CD14-positive monocyte (primary cell): ENCODE results near the gene KPRP. TPM values are rescaled to one million over a fixed set of nuclear protein-coding genes. Genes with fewer than 3 reads are reported as not detected.

Experiments
- DNase-seq, 3 donors: peaks; one replicate each; pipeline ENCODE4 v3.0.0-alpha.2; 2011 to 2022
- H2AFZ ChIP-seq: 2 replicates; pipeline ENCODE4 v1.6.0; 2012; ENCODE audit warnings: mild to moderate bottlenecking, low read depth, low read length, inconsistent platforms; ENCODE audit not compliant: insufficient read depth, poor library complexity, severe bottlenecking
- H3K27ac ChIP-seq, 2 donors: 1 replicate in 1 of 2; 2 replicates in 1 of 2; pipeline ENCODE4 v1.5.1; 2012 to 2013; ENCODE audit warnings: low read length in 2 of 2, control low read depth in 1 of 2, inconsistent platforms in 1 of 2, low read depth in 1 of 2, mild to moderate bottlenecking in 1 of 2
- H3K27me3 ChIP-seq, 2 donors: one replicate each; pipeline versions ENCODE4 v1.6.0 to v1.6.1; 2011 to 2013; ENCODE audit warnings: low read length in 2 of 2; ENCODE audit not compliant: control insufficient read depth in 2 of 2, insufficient read depth in 2 of 2
- H3K36me3 ChIP-seq, 2 donors: replicated peaks in 1 of 2; 1 replicate in 1 of 2; 2 replicates in 1 of 2; pipeline versions ENCODE4 v1.5.1 to v1.6.1; 2012 to 2013; ENCODE audit warnings: low read length in 2 of 2, control low read depth in 1 of 2, inconsistent platforms in 1 of 2, mild to moderate bottlenecking in 1 of 2; ENCODE audit not compliant: insufficient read depth in 2 of 2, control insufficient read depth in 1 of 2
- H3K4me1 ChIP-seq, 2 donors: 1 replicate in 1 of 2; 2 replicates in 1 of 2; pipeline versions ENCODE4 v1.5.1 to v1.6.1; 2012 to 2013; ENCODE audit warnings: low read length in 2 of 2, control low read depth in 1 of 2, inconsistent platforms in 1 of 2, mild to moderate bottlenecking in 1 of 2, moderate library complexity in 1 of 2; ENCODE audit not compliant: insufficient read depth in 2 of 2, control insufficient read depth in 1 of 2
- H3K4me2 ChIP-seq: replicated peaks from 2 replicates; pipeline ENCODE3; 2012; ENCODE audit warnings: low read length, moderate library complexity, mild to moderate bottlenecking; ENCODE audit not compliant: poor library complexity, severe bottlenecking; ENCODE audit errors: extremely low read depth
- H3K4me3 ChIP-seq, 3 experiments: fragments of 200-600 bp in 1 of 3; sonication (generic) in 1 of 3; replicated peaks in 1 of 3; 1 replicate in 2 of 3; 2 replicates in 1 of 3; pipeline ENCODE4 v1.5.1; 2011 to 2013; ENCODE audit warnings: low read length in 3 of 3, mild to moderate bottlenecking in 3 of 3, control low read depth in 2 of 3, low read depth in 2 of 3, inconsistent platforms in 1 of 3, moderate library complexity in 1 of 3
- H3K79me2 ChIP-seq: 2 replicates; pipeline ENCODE4 v1.6.0; 2012; ENCODE audit warnings: mild to moderate bottlenecking, control low read depth, inconsistent platforms, low read length, moderate library complexity; ENCODE audit not compliant: insufficient read depth
- H3K9ac ChIP-seq: 2 replicates; pipeline ENCODE4 v1.6.0; 2017; ENCODE audit warnings: low read length, mild to moderate bottlenecking; ENCODE audit not compliant: insufficient read depth, poor library complexity, severe bottlenecking
- H3K9me3 ChIP-seq, 2 donors: replicated peaks in 1 of 2; 1 replicate in 1 of 2; 2 replicates in 1 of 2; pipeline versions ENCODE4 v1.5.1 to v1.6.1; 2012 to 2013; ENCODE audit warnings: low read length in 2 of 2, control low read depth in 1 of 2; ENCODE audit not compliant: control insufficient read depth in 1 of 2, insufficient read depth in 1 of 2
- H4K20me1 ChIP-seq: 2 replicates; pipeline ENCODE4 v1.6.0; 2012; ENCODE audit warnings: mild to moderate bottlenecking, low read length, control low read depth, moderate library complexity; ENCODE audit not compliant: insufficient read depth
- H3K27ac Mint-ChIP-seq, 7 donors: one replicate each; pipeline ENCODE4 v1.8.0; 2020; ENCODE audit warnings: mild to moderate bottlenecking in 7 of 7, mixed read lengths in 7 of 7, moderate library complexity in 6 of 7, inconsistent platforms in 2 of 7
- H3K27me3 Mint-ChIP-seq, 3 donors: one replicate each; pipeline ENCODE4 v1.8.0; 2021 to 2022; ENCODE audit warnings: low read depth in 3 of 3, mild to moderate bottlenecking in 3 of 3, mixed read lengths in 3 of 3, moderate library complexity in 3 of 3, inconsistent platforms in 1 of 3
- H3K36me3 Mint-ChIP-seq, 2 donors: one replicate each; pipeline ENCODE4 v1.8.0; 2020; ENCODE audit warnings: mixed read lengths in 2 of 2, inconsistent platforms in 1 of 2, mild to moderate bottlenecking in 1 of 2
- H3K4me1 Mint-ChIP-seq: one replicate; pipeline ENCODE4 v1.8.0; 2020; ENCODE audit warnings: mild to moderate bottlenecking, mixed read lengths
- H3K4me3 Mint-ChIP-seq, 2 donors: one replicate each; pipeline ENCODE4 v1.8.0; 2020; ENCODE audit warnings: mild to moderate bottlenecking in 2 of 2, mixed read lengths in 2 of 2, moderate library complexity in 1 of 2
- H3K9me3 Mint-ChIP-seq, 7 donors: one replicate each; pipeline ENCODE4 v1.8.0; 2020 to 2022; ENCODE audit warnings: mixed read lengths in 7 of 7, mild to moderate bottlenecking in 6 of 7, moderate library complexity in 6 of 7, inconsistent platforms in 2 of 7
- WGBS: methylation state at CpG from one replicate; pipeline ENCODE4 v1.1.5; 2013; ENCODE audit warnings: missing lambda C conversion rate; ENCODE audit not compliant: insufficient coverage; 5-methylcytosine and 5-hydroxymethylcytosine counted together
- intact Hi-C, 2 donors: fragments of 100-400 bp; cut with micrococcal nuclease; formaldehyde crosslinking; loops; one replicate each; pipeline versions ENCODE4 v1.15.0 to v1.15.1; 2023
- polyA plus RNA-seq, 3 donors: library from polyadenylated mRNA; depleted of rRNA in 1 of 3; unstranded in 2 of 3; stranded (reverse) in 1 of 3; fragments of 300-500 nt in 2 of 3; fragments of >200 nt in 1 of 3; fragmentation: Illumina TruSeq in 2 of 3; gene quantifications; 1 replicate in 2 of 3; 2 replicates in 1 of 3; pipeline ENCODE4 v1.2.3, GENCODE V29; 2012 to 2021
- TF ChIP-seq, protein P1 (sequence below): fragments of 200-600 bp; IDR thresholded peaks from one replicate; pipeline ENCODE4 v1.8.0; 2022; ENCODE audit warnings: antibody characterized with exemption, mild to moderate bottlenecking

The KPRP gene
- polyA plus RNA-seq, 3 donors = not detected

DNA sequence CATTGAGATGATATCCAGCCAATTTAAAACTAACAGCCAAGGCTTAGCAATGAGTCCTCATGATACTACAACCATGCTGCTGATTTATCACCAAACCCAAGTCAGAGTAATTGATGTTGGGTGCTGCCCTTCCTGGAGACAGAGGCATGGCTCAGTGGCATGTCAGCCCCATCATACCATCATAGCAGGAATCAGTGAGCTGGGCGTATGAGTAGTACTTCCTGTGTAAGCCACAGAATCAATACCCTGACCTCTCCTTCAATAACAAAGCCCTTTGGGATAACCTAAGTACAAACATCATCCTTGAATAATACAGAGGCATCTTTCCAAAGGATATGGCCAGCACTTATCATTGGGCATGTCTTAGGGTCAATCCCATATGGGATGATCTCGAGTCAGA is 25.3 kb downstream of the KPRP start:
- H3K36me3 ChIP-seq = no peaks in the 10 kb centered on the region
- Mint-ChIP-seq H3K4me1 (no peaks in the 10 kb centered on the region), H3K9me3 (peaks cover 0 to 2% (median 0%) of the 10 kb centered on the region in 7 donors), H3K36me3 (no peaks in the 10 kb centered on the region), H3K4me3 (no peak overlapping the region), H3K27ac (no peak overlapping the region), H3K27me3 (peaks cover 9 to 26% (median 15%) of the 10 kb centered on the region in 3 donors)
- H3K4me1 ChIP-seq = no peaks in the 10 kb centered on the region
- H3K4me3 ChIP-seq = no peak overlapping the region
- H3K9ac ChIP-seq = no peak overlapping the region
- no peak for DNase-seq
- no peak overlapping the region for H3K27ac ChIP-seq
- WGBS = 88% methylated on average over 1 of the region's 2 CpGs
- peaks cover under 1 to 6% of the 10 kb centered on the region in 2 donors for H3K27me3 ChIP-seq
- intact Hi-C loops = no loop called here
- TF ChIP-seq, protein P1, sequence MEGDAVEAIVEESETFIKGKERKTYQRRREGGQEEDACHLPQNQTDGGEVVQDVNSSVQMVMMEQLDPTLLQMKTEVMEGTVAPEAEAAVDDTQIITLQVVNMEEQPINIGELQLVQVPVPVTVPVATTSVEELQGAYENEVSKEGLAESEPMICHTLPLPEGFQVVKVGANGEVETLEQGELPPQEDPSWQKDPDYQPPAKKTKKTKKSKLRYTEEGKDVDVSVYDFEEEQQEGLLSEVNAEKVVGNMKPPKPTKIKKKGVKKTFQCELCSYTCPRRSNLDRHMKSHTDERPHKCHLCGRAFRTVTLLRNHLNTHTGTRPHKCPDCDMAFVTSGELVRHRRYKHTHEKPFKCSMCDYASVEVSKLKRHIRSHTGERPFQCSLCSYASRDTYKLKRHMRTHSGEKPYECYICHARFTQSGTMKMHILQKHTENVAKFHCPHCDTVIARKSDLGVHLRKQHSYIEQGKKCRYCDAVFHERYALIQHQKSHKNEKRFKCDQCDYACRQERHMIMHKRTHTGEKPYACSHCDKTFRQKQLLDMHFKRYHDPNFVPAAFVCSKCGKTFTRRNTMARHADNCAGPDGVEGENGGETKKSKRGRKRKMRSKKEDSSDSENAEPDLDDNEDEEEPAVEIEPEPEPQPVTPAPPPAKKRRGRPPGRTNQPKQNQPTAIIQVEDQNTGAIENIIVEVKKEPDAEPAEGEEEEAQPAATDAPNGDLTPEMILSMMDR = no peak
- no peaks in the 10 kb centered on the region for H3K79me2 ChIP-seq
- H3K9me3 ChIP-seq = no peaks in the 10 kb centered on the region
- no peak overlapping the region for H2AFZ ChIP-seq
- H4K20me1 ChIP-seq = no peaks in the 10 kb centered on the region
- no peak overlapping the region for H3K4me2 ChIP-seq

DNA sequence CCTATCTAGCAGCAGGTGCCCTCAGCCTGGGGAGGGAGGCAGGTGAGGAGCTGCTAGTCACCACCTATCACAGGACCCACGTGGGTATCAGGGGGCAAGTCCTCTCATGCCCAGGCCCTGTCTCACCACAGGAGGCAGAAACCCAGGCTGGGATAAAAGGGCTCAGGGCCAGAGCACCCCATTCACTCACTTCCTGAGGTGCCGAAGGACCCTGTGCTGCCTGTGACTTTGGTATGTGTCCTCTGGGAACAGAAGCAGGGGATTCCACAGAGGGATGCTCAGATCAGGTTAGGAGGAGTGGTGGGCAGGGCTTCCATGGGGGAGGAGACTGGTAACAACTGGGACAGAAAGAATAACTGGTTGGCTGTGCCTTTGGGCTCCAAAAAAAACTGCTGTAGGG is 28.3 kb downstream of the KPRP start, which contains the start of gene LCE1E:
LCE1E (plus strand) TSS at position 181 of the 400 bp plus-strand sequence. CDS start 1,043 bp downstream, outside the sequence.
- H3K27me3 Mint-ChIP-seq = peaks cover 11 to 30% (median 12%) of the 10 kb centered on the region in 3 donors
- H3K4me1 Mint-ChIP-seq = no peaks in the 10 kb centered on the region
- 0% methylated on average over 1 of the region's 2 CpGs for WGBS
- no peak for DNase-seq
- no peak within 1 kb of the TSS for H2AFZ ChIP-seq
- no peaks in the 10 kb centered on the region for H4K20me1 ChIP-seq
- H3K4me3 ChIP-seq = no peak within 1 kb of the TSS
- H3K4me1 ChIP-seq = no peaks in the 10 kb centered on the region
- H3K4me2 ChIP-seq = no peak within 1 kb of the TSS
- H3K9ac ChIP-seq = no peak within 1 kb of the TSS
- H3K36me3 Mint-ChIP-seq = no peaks in the 10 kb centered on the region
- no peak within 1 kb of the TSS for H3K27ac Mint-ChIP-seq
- H3K36me3 ChIP-seq = no peaks in the 10 kb centered on the region
- no peak within 1 kb of the TSS for H3K4me3 Mint-ChIP-seq
- TF ChIP-seq, protein P1 = no peak
- peaks cover 0 to 2% (median 0%) of the 10 kb centered on the region in 7 donors for H3K9me3 Mint-ChIP-seq
- H3K79me2 ChIP-seq = no peaks in the 10 kb centered on the region
- intact Hi-C loops = no loop called here
- no peaks in the 10 kb centered on the region for H3K9me3 ChIP-seq
- H3K27me3 ChIP-seq = peaks cover 2 to 12% of the 10 kb centered on the region in 2 donors
- no peak within 1 kb of the TSS for H3K27ac ChIP-seq
